ENCODE measurements around the gene NFX1. TPM values are rescaled to one million over a fixed set of nuclear protein-coding genes. Genes with fewer than 3 reads are reported as not detected.
A peak's percentile ranks its signal among the peaks of the same experiment; 100 is the strongest.

Gene NFX1
- total and polyA plus RNA-seq, 12 donors, result 17.5 to 44.4 (median 31.2) TPM

DNA sequence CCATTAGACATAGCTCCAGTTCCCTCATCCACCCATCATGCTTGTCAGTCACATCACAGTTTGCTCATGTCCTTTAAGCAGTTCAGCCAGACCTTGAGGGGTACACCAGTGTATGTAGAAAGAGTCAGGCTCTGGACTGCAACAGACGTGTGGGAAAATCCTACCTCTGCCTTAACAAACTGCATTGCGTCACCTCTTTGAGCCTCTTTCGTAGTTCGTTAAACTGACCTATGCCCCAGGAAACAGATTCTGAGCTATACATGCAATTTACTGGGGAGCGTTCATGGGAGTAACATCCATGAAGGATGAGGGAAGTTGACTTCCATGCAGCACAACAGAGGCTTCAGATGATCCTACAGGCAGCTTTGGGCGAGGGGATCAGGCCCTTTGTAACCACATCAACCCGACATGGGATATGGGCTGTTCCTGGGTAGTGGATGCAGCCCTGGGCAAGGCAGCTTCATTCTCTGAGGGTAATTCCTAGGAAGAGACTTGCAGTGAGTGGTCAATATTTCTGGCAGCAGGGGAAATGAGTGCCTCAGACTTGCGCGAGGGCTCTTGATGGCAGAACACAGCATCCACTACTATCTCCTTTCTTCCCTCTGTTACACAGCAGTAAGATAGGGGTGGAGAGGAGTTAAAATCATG is 46.1 kb upstream of the NFX1 start:
- H3K27ac ChIP-seq, result no peak overlapping the region
- TF ChIP-seq POLR2A (IDR thresholded peaks at IDR 0.05), result no peak
- TF ChIP-seq CTCF (IDR thresholded peaks at IDR 0.05), result no peak

GRCh38 chr9:33245341-33245740 is 45.0 kb upstream of the NFX1 start:
- Histone ChIP-seq H3K36me3 (replicated peaks in 1 of 2) (no peaks in the 10 kb centered on the region), H3K4me3 (no peak overlapping the region), H3K4me1 (replicated peaks in 1 of 2) (peaks cover 0 to 3% of the 10 kb centered on the region in 2 donors), H3K27ac (no peak overlapping the region), H3K27me3 (no peaks in the 10 kb centered on the region), H3K9me3 (replicated peaks in 1 of 3) (no peaks in the 10 kb centered on the region)
- WGBS, 4 donors, result 89 to 96% (median 96%) methylated on average over 2 of the region's 2 CpGs; no CpG with 5 or more reads in 1 of the 4 donors
- intact Hi-C loops (cut with DNase I), result no loop called here
- peak in 1 of 7 donors; percentile 35 for DNase-seq
- no peak for TF ChIP-seq POLR2A (IDR thresholded peaks at IDR 0.05)
- no peak for TF ChIP-seq CTCF (IDR thresholded peaks at IDR 0.05)

More for the DNA sequence above, 46.1 kb upstream of the NFX1 start:
- DNase-seq, result peak in 1 of 7 donors; percentile 6
- 81 to 86% (median 86%) methylated on average over 9 of the region's 9 CpGs for WGBS, 4 donors
- H3K4me3 ChIP-seq, result no peak overlapping the region
- intact Hi-C loops (cut with DNase I), result no loop called here
- H3K36me3 ChIP-seq (replicated peaks in 1 of 2), result no peaks in the 10 kb centered on the region
- no peaks in the 10 kb centered on the region for H3K9me3 ChIP-seq (replicated peaks in 1 of 3)
- H3K4me1 ChIP-seq (replicated peaks in 1 of 2), result peaks cover 0 to 14% of the 10 kb centered on the region in 2 donors
- H3K27me3 ChIP-seq, result no peaks in the 10 kb centered on the region

DNA sequence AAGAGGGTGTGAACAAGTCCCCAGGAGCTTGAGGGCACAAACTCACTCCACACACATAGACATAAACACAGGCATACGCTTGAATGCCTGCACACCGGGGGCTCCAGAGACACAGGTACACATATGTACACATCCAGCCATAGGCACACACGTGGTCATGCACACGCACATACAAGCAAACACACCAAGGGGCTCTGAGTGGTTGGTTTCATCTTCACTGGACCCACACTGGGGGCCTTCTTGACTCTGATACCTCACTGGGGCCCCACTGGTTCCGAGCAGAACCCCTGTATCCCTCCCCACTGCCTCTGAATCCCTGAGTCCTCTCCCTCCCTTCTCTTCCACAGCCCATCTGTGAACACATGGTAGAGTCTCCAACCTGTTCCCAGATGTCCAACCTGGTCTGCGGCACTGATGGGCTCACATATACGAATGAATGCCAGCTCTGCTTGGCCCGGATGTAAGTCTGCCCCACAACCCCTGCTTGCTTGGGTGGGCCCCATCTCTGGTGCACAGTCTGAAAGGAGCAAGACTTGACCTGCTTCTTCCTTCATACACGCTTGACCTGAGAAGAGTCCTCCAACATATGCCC is 44.0 kb upstream of the NFX1 start:
- H3K9me3 ChIP-seq (replicated peaks in 1 of 3), result no peaks in the 10 kb centered on the region
- no peaks in the 10 kb centered on the region for H3K36me3 ChIP-seq (replicated peaks in 1 of 2)
- 89 to 97% (median 93%) methylated on average over 6 to 9 of the region's 9 CpGs for WGBS, 4 donors
- intact Hi-C loops (cut with DNase I), result no loop called here
- no peak overlapping the region for H3K27ac ChIP-seq
- H3K27me3 ChIP-seq, result no peaks in the 10 kb centered on the region
- TF ChIP-seq POLR2A (IDR thresholded peaks at IDR 0.05) (no peak), CTCF (IDR thresholded peaks at IDR 0.05) (no peak)
- peak in 1 of 7 donors; percentile 38 for DNase-seq
- no peaks in the 10 kb centered on the region for H3K4me1 ChIP-seq (replicated peaks in 1 of 2)
- no peak overlapping the region for H3K4me3 ChIP-seq

DNA sequence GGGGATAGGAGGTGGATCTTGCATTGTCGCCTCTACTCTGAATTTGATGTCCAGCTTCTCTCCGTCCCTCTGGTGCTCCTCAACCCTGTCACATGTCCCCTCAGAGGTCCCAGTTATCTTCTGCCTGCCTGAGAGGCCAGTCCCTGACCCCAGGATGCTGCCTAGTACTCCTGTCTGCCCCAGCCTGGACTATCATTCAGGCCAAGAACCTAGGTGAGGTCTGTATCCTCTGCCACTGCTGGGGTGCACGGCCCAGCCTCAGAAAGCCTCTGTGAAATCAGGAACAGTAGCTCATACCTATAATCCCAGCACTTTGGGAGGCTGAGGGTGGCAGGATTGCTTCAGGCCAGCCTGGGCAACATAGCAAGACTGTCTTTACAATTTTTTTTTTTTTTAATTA is 41.7 kb upstream of the NFX1 start:
- WGBS, 4 donors, result 90 to 100% (median 98%) methylated on average over 1 to 3 of the region's 3 CpGs
- intact Hi-C loops (cut with DNase I), result no loop called here
- TF ChIP-seq POLR2A (IDR thresholded peaks at IDR 0.05), result no peak
- TF ChIP-seq CTCF (IDR thresholded peaks at IDR 0.05), result no peak

More for the DNA sequence above, 41.7 kb upstream of the NFX1 start:
- H3K4me1 ChIP-seq (replicated peaks in 1 of 2), result no peaks in the 10 kb centered on the region
- H3K36me3 ChIP-seq (replicated peaks in 1 of 2), result peaks cover 0 to 12% of the 10 kb centered on the region in 2 donors
- no peak overlapping the region for H3K27ac ChIP-seq
- peak in 1 of 7 donors; percentile 20 for DNase-seq
- no peaks in the 10 kb centered on the region for H3K27me3 ChIP-seq
- no peak overlapping the region for H3K4me3 ChIP-seq
- H3K9me3 ChIP-seq (replicated peaks in 1 of 3), result no peaks in the 10 kb centered on the region
